ENCODE data around the gene DDX49. TPM values are rescaled to one million over a fixed set of nuclear protein-coding genes. Genes with fewer than 3 reads are reported as not detected.
"Not testable (repeated sequence)": the region's sequence is repeated elsewhere in the genome, so short reads cannot be mapped to it uniquely, and the experiment has no call there.

DDX49 gene
- total RNA-seq, 1 donor from 2014 or later = 46.3 TPM

DNA sequence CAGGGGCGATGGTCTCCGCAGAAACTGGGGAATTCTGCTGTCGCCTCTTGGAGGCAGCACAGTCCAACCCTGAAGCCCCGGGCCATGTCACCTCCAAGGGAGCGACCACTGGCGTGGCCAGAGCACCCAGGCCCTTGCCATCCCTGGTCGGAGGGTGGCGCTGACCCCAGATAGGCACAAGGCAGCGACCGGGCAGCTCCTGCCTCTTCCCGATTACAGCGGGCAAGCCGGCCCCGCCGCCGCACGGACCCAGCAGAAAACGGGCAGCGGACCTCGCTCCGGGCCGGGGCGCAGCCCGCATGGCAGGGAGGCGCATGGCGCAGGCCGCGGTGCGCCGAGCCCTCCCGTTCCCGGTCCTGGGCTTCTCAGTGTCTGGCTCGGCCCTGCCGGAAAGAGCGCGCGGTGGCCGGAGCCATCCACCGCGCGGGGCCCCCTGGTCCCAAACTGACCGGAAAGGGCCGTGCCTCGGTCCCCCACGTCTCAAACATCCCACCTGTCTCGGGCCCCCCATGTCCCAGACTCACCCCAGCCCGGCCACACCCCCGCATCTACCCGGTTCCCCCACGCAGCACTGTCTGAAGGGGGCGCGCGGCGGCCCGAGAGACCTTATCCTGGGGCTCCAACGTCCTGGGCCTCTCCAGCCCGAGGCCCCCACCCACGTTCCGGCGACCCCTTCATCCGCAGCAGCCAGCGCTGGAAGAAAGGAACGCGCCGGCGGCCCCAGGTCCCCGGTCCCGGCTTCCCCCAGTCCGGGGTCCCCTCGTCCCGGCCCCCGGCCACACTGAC lies 24.3 kb upstream of the DDX49 start:
- no peak for DNase-seq (ENCODE audit: extremely low read depth, low read depth, low spot score)

DNA sequence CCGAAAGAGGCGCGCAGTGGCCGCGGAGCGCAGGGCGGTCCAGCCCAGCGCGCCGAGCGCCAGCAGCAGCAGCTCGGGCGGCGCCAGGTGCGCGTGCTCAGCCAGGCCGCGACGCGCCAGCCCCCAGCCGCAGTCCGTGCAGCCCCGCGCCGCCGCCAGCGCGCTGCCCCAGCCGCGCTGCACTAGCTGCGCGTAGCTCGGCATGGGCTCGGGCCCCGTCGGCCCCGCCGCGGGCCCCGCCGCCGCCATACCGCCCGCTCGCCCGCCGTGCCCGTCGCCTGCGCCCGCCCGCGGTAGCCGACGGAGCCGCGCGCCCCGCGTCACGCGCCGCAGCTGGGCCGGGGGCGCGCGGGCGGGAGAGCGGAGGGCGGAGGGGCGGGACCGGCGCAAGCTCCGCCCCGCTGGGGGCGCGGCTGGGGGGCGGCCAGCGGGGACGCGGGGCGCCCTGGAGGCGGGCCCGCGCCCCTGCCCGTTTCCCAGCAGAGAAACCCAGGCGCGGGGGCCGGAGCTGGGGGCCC lies 23.6 kb upstream of the DDX49 start, which contains the start of gene CERS1:
TSS of gene CERS1 (minus strand) at position 335 of the 518 bp plus-strand sequence. CDS start at position 249, 86 bp downstream.
- no peak for DNase-seq (ENCODE audit: extremely low read depth, low read depth, low spot score)

DNA sequence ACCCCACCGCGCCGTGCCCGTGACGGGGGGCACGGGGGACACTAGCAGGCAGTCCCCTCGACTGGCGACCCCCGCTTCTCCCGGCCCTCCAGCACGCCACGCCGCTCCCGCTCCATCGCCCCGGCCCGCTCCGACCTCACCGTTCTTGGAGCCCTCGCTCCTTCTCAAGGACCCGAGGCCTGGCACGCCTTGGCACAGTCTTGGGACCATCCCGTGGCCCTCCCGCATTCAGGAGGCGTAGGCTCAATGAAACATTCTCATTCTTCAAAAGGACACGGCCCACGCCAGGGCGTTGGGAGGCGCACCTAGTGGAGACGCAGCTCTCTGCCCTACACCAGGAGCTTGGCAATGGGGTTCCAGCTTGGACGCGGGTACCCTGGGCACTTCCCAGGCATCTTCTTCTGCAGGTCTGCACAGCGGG lies 23.1 kb upstream of the DDX49 start:
- no peak for DNase-seq (ENCODE audit: extremely low read depth, low read depth, low spot score)

DNA sequence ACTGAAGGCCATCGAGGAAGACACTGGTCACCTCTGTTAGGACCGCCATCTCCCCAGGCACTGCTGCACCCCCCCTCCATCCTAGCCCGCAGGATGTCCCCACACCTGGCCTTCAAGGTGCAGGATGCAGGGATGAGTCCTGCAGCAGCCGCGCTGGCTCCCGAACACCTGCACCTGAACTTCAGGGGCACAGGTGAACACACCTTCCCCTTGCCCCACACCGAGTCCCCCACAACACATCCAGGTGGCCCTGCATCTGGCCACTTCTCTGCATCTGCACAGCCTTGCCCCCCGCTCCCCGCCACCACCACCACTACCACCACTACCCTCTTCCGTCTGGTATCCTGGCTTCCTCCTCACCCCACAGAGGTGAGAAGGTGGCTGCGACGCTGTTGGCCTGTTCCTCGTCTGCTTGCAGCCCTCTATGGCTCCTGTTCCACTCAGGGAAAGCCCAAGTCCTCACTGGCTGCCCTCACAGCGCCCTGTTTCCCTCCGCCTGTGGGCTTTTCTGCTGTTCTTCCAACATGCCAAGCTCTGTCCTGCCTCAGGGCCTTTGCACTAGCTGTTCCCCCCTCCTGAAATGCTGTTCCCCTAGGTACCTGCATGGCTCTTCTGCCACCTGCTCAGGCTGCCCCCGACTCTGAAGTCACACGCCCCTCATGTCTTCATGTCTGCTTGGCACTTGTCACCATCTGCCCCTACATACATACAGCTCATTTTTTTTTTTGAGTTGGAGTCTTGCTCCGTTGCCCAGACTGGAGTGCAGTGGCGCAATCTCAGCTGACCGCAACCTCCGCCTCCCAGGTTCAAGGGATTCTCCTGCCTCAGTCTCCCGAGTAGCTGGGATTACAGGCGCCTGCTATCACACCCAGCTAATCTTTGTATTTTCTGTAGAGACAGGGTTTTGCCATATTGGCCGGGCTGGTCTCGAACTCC lies 22.2 kb upstream of the DDX49 start:
- DNase-seq (ENCODE audit: extremely low read depth, low read depth, low spot score) = no peak

DNA sequence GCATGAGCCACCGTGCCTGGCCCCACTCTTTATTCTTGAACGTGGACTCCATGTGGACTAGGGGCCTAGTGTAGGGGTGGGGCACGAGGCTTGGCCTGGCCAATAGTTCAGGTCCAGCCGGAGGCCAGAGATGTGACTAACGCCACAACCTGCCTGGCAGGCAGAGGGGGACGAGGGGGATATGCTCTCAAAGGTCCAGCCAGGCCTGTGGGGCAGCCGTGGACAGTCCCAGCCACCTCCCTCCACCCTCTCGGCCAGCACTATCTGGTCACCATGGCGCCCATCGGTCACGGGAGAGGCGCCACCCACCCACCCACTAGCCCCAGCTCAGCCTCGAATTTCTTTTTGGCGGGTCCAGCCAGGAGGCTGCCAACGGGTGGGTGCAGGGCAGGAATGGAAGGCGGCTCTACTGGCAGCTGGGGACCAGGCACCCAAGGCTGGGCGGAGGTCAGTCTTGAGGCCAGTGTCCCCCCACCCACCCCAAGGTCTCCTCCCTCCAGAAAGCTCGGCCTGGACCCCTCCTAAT lies 21.4 kb upstream of the DDX49 start:
- DNase-seq (ENCODE audit: extremely low read depth, low read depth, low spot score) = no peak

DNA sequence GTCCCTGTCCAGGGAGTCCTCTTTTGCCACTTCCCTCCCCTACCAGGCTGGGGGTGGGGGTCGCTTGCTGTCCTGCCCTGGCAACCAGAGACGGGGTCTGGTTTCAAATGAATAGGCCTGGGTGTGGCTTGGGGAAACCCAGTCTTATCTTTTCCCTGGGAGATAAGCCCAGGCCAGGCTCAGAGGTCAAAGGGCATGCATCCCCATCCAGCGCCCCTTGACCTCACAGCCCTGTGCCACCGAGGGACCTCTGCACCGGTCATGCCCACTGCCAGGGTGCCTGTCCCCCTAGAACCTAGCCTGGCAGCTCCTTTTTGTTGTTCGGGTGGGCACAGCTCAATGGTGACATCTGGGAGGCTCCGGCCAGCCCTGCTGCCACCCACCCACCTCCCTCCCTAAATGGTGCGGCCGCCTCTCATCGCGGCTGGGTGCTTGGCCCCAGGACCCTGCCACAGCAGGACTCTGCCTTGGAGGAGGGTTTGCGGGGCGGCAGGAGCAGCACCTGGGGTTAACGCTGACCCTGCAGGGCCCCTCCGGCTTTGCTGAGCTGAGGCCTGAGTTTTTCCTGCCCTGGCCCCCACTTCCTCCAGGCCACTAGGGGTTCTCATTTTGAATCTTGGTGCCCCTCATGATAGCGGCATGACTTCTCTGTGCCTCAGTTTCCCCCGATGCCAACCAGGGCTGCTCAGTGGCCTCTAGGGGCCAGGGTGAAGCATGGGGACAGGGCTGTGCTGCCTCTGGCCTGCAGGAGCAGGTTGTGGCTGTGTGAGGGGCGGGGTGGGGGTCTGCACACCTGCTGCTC lies 20.7 kb upstream of the DDX49 start:
- DNase-seq (ENCODE audit: extremely low read depth, low read depth, low spot score) = no peak

DNA sequence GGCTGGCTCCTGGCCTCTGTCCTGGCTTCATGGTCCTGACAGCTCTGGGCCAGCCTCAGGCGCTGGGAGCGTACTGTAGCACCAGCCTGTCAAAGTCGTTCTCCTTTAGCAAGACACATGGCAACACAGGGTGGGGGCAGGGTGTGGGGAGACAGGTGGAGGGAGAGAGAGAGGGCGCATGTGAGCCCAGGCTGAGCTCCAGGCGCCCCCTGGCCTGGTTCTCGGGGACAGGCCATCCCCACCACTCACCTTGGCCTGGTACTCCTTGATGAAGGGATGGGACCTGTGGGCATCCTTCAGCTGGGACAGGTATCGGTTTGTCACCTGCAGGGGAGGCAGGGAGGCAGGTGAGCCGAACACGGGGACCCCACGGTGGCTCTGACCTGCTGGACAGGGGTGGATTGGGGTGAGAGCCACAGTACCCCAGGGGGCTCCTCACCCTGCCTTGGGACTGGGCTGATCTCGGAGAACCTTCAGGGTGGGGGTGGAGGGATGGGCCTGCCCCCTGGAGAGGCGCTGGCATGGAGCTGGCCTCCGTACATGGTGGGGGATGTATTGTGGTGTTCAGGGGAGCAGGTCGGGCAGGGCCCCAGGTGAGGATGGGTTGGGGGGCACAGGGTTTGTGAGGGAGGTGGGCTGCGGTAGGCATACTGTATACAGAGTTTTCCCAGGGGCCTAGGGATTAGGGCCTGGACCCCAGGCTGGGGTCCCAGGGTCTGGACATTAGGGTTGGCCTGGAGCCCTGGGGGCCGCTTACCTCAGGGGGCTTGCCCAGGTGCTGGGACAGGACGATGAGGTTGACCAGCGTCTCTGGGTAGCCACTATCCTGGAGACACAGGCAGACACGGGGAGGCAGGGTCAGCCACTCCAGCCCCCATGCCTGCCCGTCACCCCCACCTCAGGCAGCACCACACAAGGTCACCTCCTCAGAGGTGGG lies 19.6 kb upstream of the DDX49 start:
- no peak for DNase-seq (ENCODE audit: extremely low read depth, low read depth, low spot score)

DNA sequence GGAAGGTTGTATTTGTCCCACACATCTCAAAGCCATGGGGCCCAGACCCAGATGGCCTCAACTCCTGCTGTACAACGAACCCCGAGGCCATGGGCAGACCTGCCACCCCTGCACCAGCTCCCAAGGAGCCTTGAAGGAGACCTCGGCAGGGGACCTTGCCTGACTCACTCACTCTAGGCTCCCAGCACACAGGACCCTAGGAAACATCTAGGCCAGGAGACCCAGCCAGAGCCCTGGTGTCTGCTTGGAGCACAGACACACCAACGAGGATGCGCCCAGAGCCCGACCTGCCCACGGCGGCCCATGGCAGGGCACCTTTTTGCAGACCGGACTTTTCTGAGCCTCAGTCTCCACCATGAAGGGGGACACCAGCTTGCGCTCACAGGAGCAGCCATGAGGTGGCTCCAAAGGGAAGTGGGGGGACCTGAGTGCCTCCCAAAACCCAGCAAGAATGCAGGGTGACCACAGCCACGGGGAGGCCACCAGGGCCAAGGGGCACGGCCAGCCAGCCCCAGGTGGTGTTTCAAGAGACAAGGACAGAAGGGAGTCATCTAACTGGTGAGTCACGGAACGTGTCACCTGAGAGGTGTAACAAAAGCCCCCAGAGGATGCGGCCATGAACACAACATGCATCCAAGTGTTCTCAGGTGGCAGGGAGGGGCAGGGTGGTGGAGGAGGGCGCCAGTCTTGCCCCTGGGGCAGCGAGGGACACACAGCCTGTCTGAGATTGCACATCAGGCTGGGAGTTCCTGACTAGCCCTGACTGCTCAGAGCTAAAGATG lies 18.6 kb upstream of the DDX49 start:
- no peak for DNase-seq (ENCODE audit: extremely low read depth, low read depth, low spot score)

DNA sequence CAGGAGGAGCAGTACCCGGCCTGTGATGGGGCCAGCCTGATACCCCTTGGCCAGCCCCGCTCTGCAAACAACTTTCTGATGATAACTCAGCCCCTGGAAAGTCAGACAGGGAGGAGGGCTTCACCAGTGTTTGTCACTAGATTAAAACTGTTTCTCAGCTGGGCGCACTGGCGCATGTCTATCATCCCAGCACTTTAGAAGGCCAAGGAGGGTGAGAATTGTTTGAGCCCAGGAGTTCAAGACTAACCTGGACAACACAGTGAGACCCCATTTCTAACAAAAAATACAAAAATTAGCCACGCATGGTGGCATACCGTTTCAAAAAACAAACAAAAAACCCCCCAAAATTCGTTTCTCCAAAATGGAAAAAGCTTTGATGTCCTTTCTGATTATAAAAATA lies 18.0 kb upstream of the DDX49 start:
- no peak for DNase-seq (ENCODE audit: extremely low read depth, low read depth, low spot score)

DNA sequence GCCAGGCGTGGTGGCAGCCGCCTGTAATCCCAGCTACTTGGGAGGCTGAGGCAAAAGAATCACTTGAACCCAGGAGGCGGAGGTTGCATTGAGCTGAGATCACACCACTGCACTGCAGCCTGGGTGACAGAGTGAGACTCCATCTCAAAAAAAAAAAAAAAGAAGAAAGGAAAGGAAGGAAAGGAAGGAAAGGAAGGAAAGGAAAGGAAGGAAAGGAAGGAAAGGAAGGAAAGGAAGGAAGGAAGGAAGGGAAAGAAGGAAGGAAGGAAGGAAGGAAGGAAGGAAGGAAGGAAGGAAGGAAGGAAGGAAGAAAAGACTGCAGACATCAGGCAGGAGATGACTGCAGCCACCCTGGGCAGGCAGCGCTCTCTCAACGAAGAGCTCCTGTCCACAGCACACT lies 17.0 kb upstream of the DDX49 start:
- not testable (repeated sequence) for DNase-seq (ENCODE audit: extremely low read depth, low read depth, low spot score)

DNA sequence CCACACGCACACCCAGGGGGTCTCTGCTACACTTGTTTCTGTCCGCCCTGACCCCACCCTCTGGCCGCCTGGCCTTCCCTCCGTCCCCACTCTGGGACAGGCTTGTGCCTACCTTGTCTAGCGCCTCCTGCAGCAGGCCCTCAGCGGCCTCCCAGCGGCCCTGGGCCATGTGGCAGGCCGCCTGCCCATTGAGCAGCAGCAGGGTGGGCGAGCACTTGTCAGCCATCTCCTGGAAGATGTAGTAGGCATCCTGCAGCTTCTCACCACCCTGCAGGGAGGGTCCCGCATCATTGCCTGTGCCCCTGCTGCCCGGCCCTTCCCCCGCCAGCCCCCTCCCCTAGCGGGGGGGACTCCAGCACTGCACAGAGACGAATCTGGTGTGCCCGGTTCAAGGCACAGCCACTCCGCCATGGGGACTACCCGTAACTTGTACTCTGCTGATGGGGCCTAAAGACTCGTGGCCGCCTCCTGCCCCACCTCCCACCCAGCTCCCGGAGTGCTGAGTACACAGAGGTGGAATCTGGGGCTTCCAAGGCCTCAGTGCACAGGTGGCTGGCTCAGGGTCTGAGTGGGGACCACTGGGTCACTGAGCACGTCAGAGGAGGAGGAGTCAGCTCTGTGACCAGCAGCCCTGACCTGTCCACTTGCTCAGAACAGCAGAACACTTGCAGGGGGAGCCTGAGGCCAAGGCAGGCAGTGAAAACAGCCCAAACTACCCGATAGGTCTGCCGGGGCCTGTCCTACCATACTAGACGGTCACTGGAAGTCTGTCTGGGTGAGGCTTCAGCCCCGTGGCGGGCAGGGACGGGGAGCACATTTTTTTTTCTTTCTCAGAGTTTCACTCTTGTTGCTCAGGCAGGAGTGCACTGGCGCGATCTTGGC lies 16.1 kb upstream of the DDX49 start:
- DNase-seq (ENCODE audit: extremely low read depth, low read depth, low spot score) = no peak

DNA sequence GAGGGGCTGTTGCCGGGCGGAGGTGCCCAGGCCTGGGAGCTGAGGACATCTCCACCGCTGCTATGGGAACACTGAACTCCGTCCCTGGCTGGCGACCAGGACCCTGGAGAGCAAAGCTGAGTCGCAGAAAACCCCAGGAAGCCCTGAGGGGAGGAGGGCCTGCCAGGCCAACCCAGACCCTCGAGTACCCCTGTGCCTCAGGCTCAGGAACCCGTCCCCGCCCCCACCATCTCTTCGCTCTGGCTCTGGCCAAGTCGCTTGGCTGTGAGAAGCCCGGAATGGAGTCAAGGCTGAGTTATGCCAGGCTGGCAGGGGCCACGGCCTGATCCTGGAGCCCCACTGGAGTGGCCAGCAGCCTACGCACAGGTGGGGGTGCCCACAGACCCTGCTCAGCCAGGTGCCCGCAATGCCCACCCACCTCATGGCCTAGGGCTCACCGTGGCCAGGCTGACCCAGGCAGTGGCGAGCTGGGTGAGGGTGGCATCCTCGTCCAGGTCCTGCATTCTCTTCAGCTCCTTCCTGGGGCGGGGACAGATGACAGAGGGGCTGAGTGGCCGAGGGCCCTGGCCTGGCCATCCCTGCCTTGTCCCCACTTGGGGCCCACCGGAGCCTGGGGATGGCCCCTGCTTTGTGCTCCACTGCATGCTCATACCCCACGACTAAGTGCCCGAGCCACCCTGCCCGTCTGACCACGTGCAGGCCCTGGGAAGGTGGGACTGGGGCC lies 15.0 kb upstream of the DDX49 start:
- DNase-seq (ENCODE audit: extremely low read depth, low read depth, low spot score) = no peak

DNA sequence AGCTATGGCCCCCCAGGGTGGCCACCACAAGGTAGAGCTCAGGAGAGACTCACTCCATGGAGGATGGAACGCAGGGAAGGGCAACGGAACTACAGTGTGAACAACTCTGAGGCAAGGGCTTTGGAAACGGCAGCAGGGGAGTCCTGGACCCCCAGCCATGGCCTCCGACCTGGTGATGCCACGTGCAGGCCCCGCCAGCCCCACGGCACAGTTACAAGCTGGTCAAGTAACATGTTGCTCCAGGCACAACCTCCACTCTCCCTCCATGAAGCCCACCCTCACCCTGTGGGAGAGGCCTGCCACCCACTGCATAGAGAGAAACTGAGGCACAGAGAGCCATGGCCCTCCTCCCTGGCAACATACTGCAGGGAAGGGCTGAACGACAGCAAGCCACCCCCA lies 14.5 kb upstream of the DDX49 start:
- DNase-seq (ENCODE audit: extremely low read depth, low read depth, low spot score) = no peak

DNA sequence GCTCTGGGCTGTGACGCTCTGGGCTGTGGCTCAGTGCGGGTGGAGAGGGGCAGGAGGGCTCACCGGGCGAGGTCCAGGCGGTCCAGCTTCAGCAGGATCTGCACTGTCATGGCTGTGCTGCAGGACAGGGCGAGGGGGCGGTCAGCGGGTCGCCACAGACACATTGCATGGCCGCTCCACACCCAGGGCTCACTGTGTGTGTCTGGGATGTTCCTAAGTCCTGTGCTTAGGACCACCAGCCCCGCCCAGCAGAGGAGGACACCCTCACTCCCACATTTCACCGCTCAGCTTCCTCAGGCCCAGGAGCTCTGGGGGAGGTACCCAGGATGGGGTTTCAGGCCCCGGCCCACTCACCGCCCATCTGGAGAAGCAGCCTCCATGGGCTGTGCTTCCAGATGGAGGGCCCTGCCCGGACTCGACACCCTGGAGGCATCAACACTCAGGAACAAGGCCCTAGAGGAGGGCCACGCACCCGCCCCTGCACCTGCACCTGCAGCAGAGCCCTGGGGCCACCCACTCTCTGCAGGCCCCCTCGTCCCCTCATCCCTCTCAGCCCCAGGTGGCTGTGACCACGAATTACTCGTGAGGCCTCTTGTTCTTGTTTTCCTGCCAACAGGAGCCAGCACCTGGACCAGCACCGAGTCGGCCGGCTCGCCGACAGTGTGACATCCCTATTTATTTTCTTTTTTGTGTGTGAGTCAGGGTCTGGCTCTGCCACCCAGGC lies 13.8 kb upstream of the DDX49 start:
- no peak for DNase-seq (ENCODE audit: extremely low read depth, low read depth, low spot score)

DNA sequence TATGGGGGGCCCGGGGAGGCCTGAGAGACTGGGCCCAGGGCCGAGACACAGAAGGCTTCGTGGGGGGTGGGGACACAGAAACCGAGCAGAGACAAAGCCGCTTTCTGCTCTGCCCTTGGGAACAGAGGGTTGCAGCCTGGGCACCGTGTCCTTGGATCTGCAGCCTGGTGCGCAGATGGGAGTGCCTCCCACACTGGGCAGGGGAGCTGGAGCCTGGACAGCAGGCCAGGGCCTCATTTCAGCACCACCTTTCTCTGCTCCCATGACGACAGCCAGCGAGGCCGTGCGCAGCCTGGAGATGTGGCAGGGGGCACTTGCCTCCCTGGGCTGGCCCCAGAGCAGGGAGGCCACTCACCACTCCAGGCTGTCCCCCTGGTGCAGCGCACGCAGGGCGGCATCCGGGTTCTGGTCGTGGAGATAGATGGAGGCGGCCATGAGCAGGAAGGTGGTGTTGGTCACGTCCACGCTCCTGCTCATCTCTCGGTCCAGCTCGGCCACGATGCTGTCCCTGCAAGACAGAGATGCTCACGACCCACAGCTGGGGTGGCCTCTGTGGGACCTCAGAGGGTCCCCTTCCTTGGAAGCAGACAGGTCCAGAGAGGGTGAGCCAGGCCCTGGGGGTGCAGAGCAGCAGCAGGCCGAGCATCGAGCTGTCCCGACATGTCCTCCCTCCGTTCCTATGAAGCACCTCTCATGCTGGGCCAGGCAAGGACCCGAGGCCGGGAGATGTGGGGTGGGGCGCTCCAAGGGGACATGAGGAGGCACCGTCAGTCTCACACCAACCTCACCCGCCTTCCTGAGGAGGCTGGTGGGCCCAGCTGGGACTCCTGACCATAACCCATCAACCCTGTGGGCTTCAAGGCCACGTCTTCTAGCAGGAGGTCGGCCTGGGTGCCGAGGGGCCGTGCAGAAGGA lies 12.7 kb upstream of the DDX49 start:
- no peak for DNase-seq (ENCODE audit: extremely low read depth, low read depth, low spot score)

Data from glomerular endothelial cell (primary cell).